Endothelial cell of umbilical vein (primary cell): ENCODE measurements around the gene NSD1. TPM values are rescaled to one million over a fixed set of nuclear protein-coding genes. Genes with fewer than 3 reads are reported as not detected.
A peak's percentile ranks its signal among the peaks of the same experiment; 100 is the strongest.

Experiments used
- BruUV-seq: library from RNA; stranded (reverse); fragments of 400-500 nt; replicated peaks from 2 replicates; lab custom pipeline; 2021; lab: Mats Ljungman, UMichigan
- CTCF ChIA-PET: fragments of 300-600, 350-600 bp; sonication (Branson Sonifier 250); formaldehyde crosslinking; loops from one replicate; lab custom pipeline; 2021; ENCODE audit warnings: antibody characterized with exemption, inconsistent platforms; lab: Charles Lee
- POLR2A ChIA-PET: fragments of 300-600, 350-600 bp; sonication (Branson Sonifier 250); formaldehyde crosslinking; loops from one replicate; lab custom pipeline; 2021; ENCODE audit warnings: antibody characterized with exemption, inconsistent platforms; lab: Charles Lee
- DNase-seq: peaks from one replicate; pipeline ENCODE4 v3.0.0-alpha.2; 2011; ENCODE audit warnings: low read depth, low spot score
- FAIRE-seq: peaks from 2 replicates; lab custom pipeline; 2011; peaks lifted over from hg19 to GRCh38; lab: Jason Lieb, UNC
- H2AFZ ChIP-seq: 2 replicates; pipeline ENCODE4 v1.6.0; 2012; ENCODE audit warnings: low read depth, low read length, control low read depth, inconsistent platforms
- H3K27ac ChIP-seq: 2 replicates; pipeline ENCODE4 v1.5.1; 2011; ENCODE audit warnings: low read depth, mild to moderate bottlenecking, control low read depth, low read length, moderate library complexity; ENCODE audit not compliant: insufficient read depth
- H3K27me3 ChIP-seq, 2 experiments: 2 replicates each; pipeline versions ENCODE4 v1.6.0 to v1.6.1; 2011; ENCODE audit warnings: low read length in 2 of 2, mixed read lengths in 1 of 2; ENCODE audit not compliant: control insufficient read depth in 2 of 2, insufficient read depth in 2 of 2
- H3K36me3 ChIP-seq, 2 experiments: 2 replicates in 1 of 2; 3 replicates in 1 of 2; pipeline ENCODE4 v1.5.1; 2011; ENCODE audit warnings: low read length in 2 of 2, mild to moderate bottlenecking in 1 of 2, moderate library complexity in 1 of 2; ENCODE audit not compliant: control insufficient read depth in 2 of 2, insufficient read depth in 2 of 2; ENCODE audit errors: extremely low read depth in 1 of 2
- H3K4me1 ChIP-seq: 3 replicates; pipeline ENCODE4 v1.5.1; 2011; ENCODE audit warnings: mild to moderate bottlenecking, low read length; ENCODE audit not compliant: control insufficient read depth, insufficient read depth; ENCODE audit errors: extremely low read depth
- H3K4me2 ChIP-seq: 2 replicates; pipeline ENCODE4 v1.6.1; 2011; ENCODE audit warnings: low read length, control low read depth, mixed read lengths; ENCODE audit not compliant: insufficient read depth
- H3K4me3 ChIP-seq, 3 experiments: fragments of 200-600 bp in 1 of 3; sonication (generic), shearing (Covaris generic) in 1 of 3; replicated peaks in 1 of 3; 2 replicates each; pipeline ENCODE4 v1.5.1; 2011 to 2016; ENCODE audit warnings: control low read depth in 3 of 3, low read length in 3 of 3, mild to moderate bottlenecking in 2 of 3, inconsistent platforms in 1 of 3, low read depth in 1 of 3, moderate library complexity in 1 of 3; ENCODE audit not compliant: insufficient read depth in 1 of 3
- H3K79me2 ChIP-seq: 2 replicates; pipeline ENCODE4 v1.6.0; 2012; ENCODE audit warnings: low read length, inconsistent platforms; ENCODE audit not compliant: control insufficient read depth, insufficient read depth
- H3K9ac ChIP-seq: replicated peaks from 2 replicates; pipeline ENCODE3; 2011; ENCODE audit warnings: low read length, control low read depth; ENCODE audit not compliant: insufficient read depth; ENCODE audit errors: extremely low read depth
- H3K9me1 ChIP-seq: replicated peaks from 3 replicates; pipeline ENCODE4 v1.6.0; 2011; ENCODE audit warnings: mild to moderate bottlenecking, low read length; ENCODE audit not compliant: control insufficient read depth, insufficient read depth; ENCODE audit errors: extremely low read depth
- H3K9me3 ChIP-seq: replicated peaks from 2 replicates; pipeline ENCODE4 v1.5.1; 2012; ENCODE audit warnings: low read length, inconsistent platforms; ENCODE audit not compliant: control insufficient read depth, insufficient read depth
- H4K20me1 ChIP-seq: replicated peaks from 2 replicates; pipeline ENCODE3; 2011; ENCODE audit warnings: mild to moderate bottlenecking, low read length; ENCODE audit not compliant: control insufficient read depth, insufficient read depth; ENCODE audit errors: extremely low read depth
- EZH2 ChIP-seq: IDR thresholded peaks from 2 replicates; pipeline ENCODE4 v1.6.1; 2012; ENCODE audit warnings: borderline replicate concordance, low read depth, mild to moderate bottlenecking, moderate library complexity, low read length, inconsistent platforms; ENCODE audit not compliant: severe bottlenecking
- FOS ChIP-seq: IDR thresholded peaks from 2 replicates; pipeline ENCODE4 v1.6.1; 2011; ENCODE audit warnings: mild to moderate bottlenecking, low read length, moderate library complexity, borderline replicate concordance; ENCODE audit not compliant: insufficient read depth
- GATA2 ChIP-seq: IDR thresholded peaks from 2 replicates; pipeline ENCODE4 v1.7.0; 2011; ENCODE audit warnings: low read depth, mild to moderate bottlenecking, moderate library complexity, mixed read lengths, low read length; ENCODE audit not compliant: insufficient read length, insufficient read depth
- JUN ChIP-seq: IDR thresholded peaks from 2 replicates; pipeline ENCODE4 v1.6.1; 2011; ENCODE audit warnings: borderline replicate concordance, low read depth; ENCODE audit not compliant: insufficient read length, insufficient read depth
- MYC ChIP-seq: IDR thresholded peaks from one replicate; pipeline ENCODE4 v1.6.1; 2011; ENCODE audit warnings: mild to moderate bottlenecking, low read depth, low read length
- POLR2A ChIP-seq: IDR thresholded peaks from 2 replicates; pipeline ENCODE4 v1.6.1; 2012; ENCODE audit warnings: low read depth, mild to moderate bottlenecking, control low read depth, low read length
- POLR2AphosphoS5 ChIP-seq: IDR thresholded peaks from 2 replicates; pipeline ENCODE4 v1.6.1; 2012; ENCODE audit warnings: low read depth, mild to moderate bottlenecking, control low read depth, low read length, moderate library complexity; ENCODE audit not compliant: insufficient read depth
- dilution Hi-C: fragments of 300-500 bp; cut with MboI; formaldehyde crosslinking; loops from one replicate; pipeline ENCODE4 v1.15.0; 2019; ENCODE audit warnings: low sequenced_read_pairs; ENCODE audit not compliant: extremely low pct_ligation_motif_present
- intact Hi-C: fragments of 100-400 bp; cut with micrococcal nuclease; formaldehyde crosslinking; loops from one replicate; pipeline ENCODE4 v1.10.0; 2022
- polyA plus RNA-seq, 4 experiments: library from polyadenylated mRNA; depleted of rRNA in 3 of 4; stranded (reverse) in 3 of 4; unstranded in 1 of 4; fragments of >200 nt; gene quantifications; 2 replicates each; pipeline versions ENCODE4 v1.2.1 to v1.2.3, GENCODE V29; 2011 to 2012; ENCODE audit warnings: missing spikeins in 1 of 4
- total RNA-seq: library from RNA; stranded (reverse); gene quantifications from 2 replicates; pipeline ENCODE4 v1.2.3, GENCODE V29; 2021
- TF ChIP-seq, protein P1 (sequence below): IDR thresholded peaks from 2 replicates; pipeline ENCODE4 v1.6.1; 2011; ENCODE audit not compliant: insufficient read depth, insufficient read length
- TF ChIP-seq, protein P2 (sequence below), 2 donors: IDR thresholded peaks; 1 replicate in 1 of 2; 2 replicates in 1 of 2; pipeline ENCODE4 v1.5.1; 2011; ENCODE audit warnings: low read length in 2 of 2, mild to moderate bottlenecking in 2 of 2, moderate library complexity in 2 of 2, control low read depth in 1 of 2, inconsistent platforms in 1 of 2, low read depth in 1 of 2; ENCODE audit not compliant: insufficient read depth in 1 of 2; ENCODE audit errors: extremely low read depth in 1 of 2

Gene NSD1
- total and polyA plus RNA-seq, 2 donors (not counting 3 experiments of a cell fraction or from before 2014, with no cell fraction given), result 14.4 to 90.4 TPM

DNA sequence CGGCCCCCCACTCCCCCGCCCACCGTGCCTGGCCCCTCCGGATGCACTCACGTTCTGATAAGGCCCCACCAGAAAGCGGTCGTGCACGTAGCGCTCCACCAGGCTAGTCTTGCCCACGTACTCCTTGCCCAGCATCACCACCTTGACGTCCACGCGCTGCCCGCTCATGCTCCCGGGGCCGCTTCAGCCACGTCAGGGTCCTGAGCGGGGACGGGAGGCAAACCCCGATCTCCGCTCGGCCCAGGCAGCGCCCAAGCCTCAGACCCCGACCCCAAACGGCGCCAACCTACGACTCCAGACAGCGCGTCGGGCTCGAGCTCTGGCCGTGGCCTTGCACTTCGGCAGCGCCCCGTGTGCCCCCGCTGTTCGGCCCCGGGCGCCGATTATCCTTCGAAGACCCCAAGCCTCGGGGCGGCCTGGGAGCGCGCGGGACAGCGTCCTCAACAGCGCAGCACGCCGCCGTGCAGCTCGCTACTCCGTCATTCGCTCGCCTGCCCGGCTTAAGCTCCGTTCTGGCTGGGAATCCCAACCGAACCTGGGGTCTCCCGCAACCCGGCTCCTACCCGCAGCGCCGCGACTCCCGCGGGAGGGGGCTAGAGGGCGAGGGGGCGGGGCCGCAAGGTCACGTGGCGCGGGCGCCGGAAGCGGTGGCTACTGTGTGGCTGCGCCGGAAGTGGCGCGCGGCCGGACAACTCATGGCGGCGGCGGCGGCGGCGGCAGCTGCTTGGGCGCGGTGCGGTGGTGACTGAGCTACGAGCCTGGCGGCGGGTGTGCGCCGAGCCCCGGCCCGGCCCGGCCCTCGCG, 169.8 kb downstream of the NSD1 start, which contains the start of the genes PRELID1 and RAB24:
TSS of gene PRELID1 (plus strand) at position 679 of the 804 bp plus-strand sequence. CDS start 187 bp downstream, outside the sequence.
TSS of gene RAB24 (minus strand) at position 599 of the 804 bp plus-strand sequence. CDS start at position 168, 431 bp downstream.
- dilution Hi-C loops (no loop called here), intact Hi-C loops (loop anchor here (1.0 to 5.0 kb wide), 2 partner anchors 9 to 171 kb away; partner anchors contain the start of gene NSD1)
- DNase-seq, result peak; percentile 84
- peak within 1 kb of the TSS; percentile 58 to 87 (median 80) for H3K4me3 ChIP-seq
- H3K36me3 ChIP-seq, result peaks cover 0 to 19% of the 10 kb centered on the region in 2 experiments
- no peaks in the 10 kb centered on the region for H3K9me1 ChIP-seq
- TF ChIP-seq GATA2, result no peak
- TF ChIP-seq POLR2A, result peak; percentile 45
- TF ChIP-seq, protein P1, sequence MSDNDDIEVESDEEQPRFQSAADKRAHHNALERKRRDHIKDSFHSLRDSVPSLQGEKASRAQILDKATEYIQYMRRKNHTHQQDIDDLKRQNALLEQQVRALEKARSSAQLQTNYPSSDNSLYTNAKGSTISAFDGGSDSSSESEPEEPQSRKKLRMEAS, result peak; percentile 86
- no peak for TF ChIP-seq MYC
- no peak for TF ChIP-seq JUN
- no peak for TF ChIP-seq EZH2
- peak; percentile 80 for TF ChIP-seq POLR2AphosphoS5
- TF ChIP-seq, protein P2, sequence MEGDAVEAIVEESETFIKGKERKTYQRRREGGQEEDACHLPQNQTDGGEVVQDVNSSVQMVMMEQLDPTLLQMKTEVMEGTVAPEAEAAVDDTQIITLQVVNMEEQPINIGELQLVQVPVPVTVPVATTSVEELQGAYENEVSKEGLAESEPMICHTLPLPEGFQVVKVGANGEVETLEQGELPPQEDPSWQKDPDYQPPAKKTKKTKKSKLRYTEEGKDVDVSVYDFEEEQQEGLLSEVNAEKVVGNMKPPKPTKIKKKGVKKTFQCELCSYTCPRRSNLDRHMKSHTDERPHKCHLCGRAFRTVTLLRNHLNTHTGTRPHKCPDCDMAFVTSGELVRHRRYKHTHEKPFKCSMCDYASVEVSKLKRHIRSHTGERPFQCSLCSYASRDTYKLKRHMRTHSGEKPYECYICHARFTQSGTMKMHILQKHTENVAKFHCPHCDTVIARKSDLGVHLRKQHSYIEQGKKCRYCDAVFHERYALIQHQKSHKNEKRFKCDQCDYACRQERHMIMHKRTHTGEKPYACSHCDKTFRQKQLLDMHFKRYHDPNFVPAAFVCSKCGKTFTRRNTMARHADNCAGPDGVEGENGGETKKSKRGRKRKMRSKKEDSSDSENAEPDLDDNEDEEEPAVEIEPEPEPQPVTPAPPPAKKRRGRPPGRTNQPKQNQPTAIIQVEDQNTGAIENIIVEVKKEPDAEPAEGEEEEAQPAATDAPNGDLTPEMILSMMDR (IDR thresholded peaks at IDR 0.05; ENCODE audit: extremely low read depth in 1 of 2, insufficient read depth in 1 of 2, low read depth in 1 of 2, low read length in 2 of 2), result peak in 1 of 2 donors; percentile 49
- no peak for TF ChIP-seq FOS
- peak; percentile 72 for FAIRE-seq
- H3K9me3 ChIP-seq, result no peaks in the 10 kb centered on the region
- no TSS peak for BruUV-seq
- H3K4me1 ChIP-seq, result peaks cover 35% of the 10 kb centered on the region
- H3K27ac ChIP-seq, result peak within 1 kb of the TSS; percentile 65
- peak within 1 kb of the TSS; percentile 85 for H3K9ac ChIP-seq
- H3K27me3 ChIP-seq, result no peaks in the 10 kb centered on the region
- ChIA-PET CTCF (interaction anchor here (0.7 to 2.2 kb wide), 3 partner anchors 26 to 191 kb away, joined by 3 to 7 read pairs (median 4); no protein-coding TSS in a partner anchor), POLR2A (no interaction called here)
- peak within 1 kb of the TSS; percentile 76 for H3K4me2 ChIP-seq
- H3K79me2 ChIP-seq, result peaks cover 36% of the 10 kb centered on the region
- peak within 1 kb of the TSS; percentile 65 for H2AFZ ChIP-seq
- H4K20me1 ChIP-seq, result no peaks in the 10 kb centered on the region
